ENCODE results near the gene TNNC2.
"Not testable (repeated sequence)": the region's sequence is repeated elsewhere in the genome, so short reads cannot be mapped to it uniquely, and the experiment has no call there.

TNNC2 gene

GRCh38 chr20:45827030-45827652 lies at the start of gene TNNC2:
Gene TNNC2, minus strand, starts transcription at chr20:45827312. Its CDS starts 64 bp downstream, at chr20:45827248.
- DNase-seq = no peak

- DNase-seq = no peak
Observed at GRCh38 chr20:45874576-45874975, 47.5 kb upstream of the TNNC2 start.

DNA sequence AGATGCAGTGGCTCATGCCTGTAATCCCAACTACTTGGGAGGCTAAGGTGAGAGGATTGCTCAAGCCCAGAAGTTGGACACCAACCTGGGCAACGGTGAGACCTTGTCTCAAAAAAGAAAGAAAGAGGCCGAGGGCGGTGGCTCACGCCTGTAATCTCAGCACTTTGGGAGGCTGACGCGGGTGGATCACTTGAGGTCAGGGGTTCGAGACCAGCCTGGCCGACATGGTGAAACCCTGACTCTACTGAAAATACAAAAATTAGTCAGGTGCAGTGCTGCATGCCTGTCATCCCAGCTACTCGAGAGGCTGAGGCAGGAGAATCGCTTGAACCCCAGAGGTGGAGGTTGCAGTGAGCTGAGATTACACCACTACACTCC lies 47.0 kb upstream of the TNNC2 start:
- DNase-seq = not testable (repeated sequence)

- DNase-seq = no peak
Observed at GRCh38 chr20:45873409-45874103, 46.4 kb upstream of the TNNC2 start.

DNA sequence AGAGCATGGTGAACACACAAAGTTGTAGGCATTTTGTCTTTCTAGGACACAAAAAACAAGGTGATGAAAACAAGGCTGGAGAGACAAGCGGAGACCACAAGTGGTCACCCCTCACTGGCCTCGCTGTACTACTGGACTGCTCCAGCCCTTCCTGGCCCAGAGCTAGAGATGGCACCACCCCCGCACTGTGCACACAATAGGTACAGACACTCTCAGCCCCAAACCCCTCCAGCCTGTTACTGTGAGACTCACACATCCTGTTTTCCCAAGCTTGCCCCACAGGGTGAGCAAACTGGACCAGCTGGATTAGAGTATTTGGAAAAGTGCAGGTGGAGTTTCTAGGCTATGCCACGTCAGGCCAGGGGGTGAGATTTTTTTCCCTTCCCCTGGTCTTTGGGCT lies 45.5 kb upstream of the TNNC2 start:
- no peak for DNase-seq

DNA sequence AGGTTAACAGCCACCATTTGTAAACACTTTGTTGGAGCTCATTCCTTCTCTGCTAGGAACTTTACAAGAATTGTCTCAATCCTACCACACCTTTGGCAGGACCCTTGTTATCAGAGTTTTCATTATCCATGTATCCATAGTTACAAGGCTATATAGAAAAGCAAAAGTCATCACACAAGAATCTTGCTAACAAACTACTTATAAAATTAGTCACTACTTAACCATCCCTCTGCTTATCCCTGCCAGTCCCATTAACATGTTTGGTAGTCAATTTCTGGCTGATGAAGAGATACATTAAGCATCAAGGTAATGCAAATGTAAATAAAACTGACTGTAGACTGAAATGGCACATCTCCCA lies 40.7 kb upstream of the TNNC2 start:
- DNase-seq = no peak

DNA sequence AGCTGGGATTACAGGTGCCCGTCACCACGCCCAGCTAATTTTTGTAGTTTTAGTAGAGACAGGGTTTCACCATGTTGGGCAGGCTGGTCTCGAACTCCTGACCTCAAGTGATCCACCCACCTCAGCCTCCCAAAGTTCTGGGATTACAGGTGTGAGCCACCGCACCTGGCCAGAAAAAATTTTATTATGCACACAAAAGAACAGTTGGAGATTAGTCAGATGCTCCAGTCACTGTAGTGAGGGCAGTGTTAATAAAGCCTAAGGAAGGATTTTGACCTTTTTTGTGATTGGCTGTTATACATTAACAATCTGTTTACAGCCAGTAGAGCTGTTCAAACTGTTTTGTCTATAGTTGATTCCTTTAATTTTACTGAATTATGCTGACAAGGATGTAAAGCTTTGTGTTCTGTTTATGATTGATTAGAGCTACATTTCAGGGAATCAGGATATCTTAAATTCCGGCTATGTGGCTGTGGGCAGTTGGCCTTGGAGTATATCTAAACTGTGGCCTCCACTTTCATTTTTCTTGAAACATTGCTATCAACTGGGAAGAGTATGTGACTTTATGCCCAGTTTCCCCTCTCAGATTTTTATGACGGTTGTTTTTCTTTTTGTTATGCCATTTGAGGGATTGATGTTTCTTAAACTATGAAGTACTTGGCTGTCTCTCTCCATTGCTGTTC lies 40.2 kb upstream of the TNNC2 start:
- DNase-seq = no peak

- DNase-seq = no peak
Observed at GRCh38 chr20:45866454-45866853, 39.3 kb upstream of the TNNC2 start.

GRCh38 chr20:45863543-45864470 lies 36.7 kb upstream of the TNNC2 start:
- no peak for DNase-seq

GRCh38 chr20:45861221-45862075 lies 34.3 kb upstream of the TNNC2 start:
- peak in 1 of 56 donors; percentile 2 for DNase-seq

DNA sequence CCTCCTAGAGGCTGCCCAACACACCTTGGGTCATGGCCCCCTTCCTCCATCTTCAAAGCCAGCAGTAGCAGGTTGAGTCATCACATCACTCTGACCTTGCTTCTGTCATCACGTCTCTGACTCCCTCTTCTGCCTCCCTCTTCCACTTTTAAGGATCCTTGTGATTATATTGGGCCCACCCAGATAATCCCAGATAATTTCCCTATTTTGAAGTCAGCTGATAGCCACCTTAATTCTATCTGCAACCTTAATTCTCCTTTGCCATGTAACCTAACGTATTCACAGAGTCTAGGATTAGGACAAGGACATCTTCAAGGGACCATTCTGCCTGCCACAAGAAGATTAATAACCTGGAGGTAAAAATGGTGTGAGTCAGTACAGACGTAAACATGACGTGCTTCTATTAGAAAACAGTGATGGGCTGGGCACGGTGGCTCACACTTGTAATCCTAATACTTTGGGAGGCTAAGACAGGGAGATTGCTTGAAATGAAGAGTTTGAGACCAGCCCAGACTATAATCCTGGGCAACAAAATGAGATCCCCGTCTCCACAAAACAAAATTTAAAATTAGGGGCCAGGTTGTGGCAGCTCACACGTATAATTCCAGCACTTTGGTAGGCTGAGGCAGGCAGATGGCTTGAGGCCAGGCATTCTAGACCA lies 33.6 kb upstream of the TNNC2 start:
- no peak for DNase-seq

DNA sequence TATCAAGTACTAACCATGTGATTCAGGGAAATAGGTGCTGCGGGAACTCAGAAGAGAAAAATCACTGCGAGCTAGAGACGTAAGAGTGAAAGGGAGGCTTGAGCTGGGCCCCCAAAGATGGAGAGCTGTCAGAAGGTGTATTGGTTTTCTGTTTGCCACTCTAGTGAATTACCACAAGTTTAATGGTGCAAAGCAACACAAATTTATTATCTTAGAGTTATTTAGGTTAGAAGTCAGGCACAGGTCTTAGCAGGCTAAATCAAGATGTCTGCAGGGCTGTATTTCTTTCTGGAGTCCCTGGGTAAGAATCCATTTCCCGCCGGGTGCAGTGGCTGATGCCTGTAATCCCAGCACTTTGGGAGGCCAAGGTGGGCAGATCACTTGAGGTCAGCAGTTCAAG lies 32.8 kb upstream of the TNNC2 start:
- no peak for DNase-seq

DNA sequence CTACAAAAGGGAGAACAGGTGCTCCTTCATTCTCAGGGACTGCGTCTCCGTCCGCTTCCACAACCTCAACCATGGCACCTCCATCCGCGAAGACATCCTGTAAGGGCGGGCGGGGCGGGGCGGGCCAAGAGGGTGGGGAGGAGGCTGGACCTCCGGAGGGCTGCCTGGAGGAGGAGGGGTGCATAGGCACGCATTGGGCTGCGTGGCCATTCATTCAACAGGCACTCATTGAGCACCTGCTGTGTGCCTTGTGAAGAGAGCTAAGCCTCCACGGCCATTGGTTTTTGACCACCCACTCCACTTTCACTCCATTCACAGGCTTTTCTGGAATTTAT lies 30.7 kb upstream of the TNNC2 start:
- peak in 7 of 56 donors; percentile 37 to 63 (median 54) for DNase-seq

DNA sequence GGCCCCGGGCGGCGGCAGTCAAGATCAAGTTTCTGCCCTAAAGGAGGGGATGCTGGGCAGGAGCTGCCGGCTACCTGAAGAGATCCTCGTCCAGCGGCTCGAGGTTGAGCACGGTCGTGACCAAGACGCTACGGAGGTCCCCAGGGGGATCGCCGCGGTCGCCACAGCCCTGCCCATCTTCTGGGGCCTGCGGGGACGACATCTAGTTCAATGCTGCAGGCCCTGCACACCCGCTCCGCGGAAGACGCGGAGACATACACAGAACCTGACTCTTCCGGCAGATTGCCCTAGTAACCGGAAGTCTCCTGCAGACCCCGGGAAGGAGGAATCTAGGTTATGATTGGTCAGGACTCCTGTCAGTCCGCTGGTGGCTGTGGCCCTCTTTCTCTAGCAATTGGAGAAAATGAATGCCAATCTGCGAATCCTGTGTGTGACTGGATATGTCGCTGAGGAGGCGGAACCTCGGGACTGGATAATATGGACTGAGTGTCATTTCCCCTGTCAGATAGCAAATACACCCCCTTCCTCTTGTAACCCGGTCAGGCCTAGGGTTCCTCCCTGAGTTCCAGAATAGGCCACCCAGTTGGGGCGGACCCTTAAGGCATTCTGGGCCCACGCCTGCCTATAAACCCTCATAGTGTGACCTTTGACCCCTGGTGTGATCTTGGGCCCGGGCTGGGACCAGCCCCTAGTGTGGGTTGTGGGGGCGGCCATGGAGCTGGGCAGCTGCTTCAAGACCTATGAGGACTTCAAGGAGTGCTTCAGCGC lies 30.2 kb upstream of the TNNC2 start, which contains the start of the genes ACOT8 and ZSWIM3:
Gene ACOT8, minus strand, starts transcription at position 279 of the 768 bp plus-strand sequence. Its CDS starts 77 bp downstream, at position 202.
Gene ZSWIM3, plus strand, starts transcription at position 501 of the 768 bp plus-strand sequence. Its CDS starts 212 bp downstream, at position 713.
- peak; percentile 61 to 98 (median 92) for DNase-seq

DNA sequence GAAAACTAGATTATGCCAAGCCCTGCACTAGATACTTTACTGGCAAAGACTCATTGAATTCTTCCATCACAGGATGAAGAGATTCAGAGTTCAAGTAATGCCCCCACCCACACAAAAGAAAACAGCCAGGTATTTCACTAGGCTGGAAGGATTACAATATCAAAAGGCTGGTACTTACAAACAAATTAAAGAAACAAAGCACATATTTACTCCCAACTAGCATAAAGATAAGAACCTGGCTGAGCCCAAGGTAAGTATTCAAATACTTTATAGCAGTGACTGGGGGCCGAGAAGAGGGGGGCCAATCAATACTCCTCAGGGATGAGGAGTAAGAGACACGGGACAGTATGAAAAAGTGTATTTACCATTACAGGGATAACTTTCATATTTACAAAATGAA lies 26.4 kb upstream of the TNNC2 start:
- DNase-seq = no peak

DNA sequence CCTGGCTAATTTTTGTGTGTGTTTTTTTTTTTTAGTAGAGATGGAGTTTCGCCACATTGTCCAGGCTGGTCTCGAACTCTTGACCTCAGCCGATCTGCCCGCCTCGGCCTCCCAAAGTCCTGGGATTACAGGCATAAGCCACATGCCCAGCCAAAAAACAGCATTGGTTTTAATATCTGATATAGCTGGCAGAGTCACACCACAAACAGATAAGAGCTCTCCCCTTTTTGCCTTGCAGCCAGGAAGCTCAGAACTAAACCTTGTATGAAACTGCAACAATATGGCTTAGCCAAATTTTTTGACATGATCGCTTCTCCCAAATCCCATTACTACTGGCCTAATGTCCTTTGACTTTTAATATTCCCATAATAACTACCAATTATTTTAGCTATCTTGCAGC lies 25.2 kb upstream of the TNNC2 start:
- no peak for DNase-seq

DNA sequence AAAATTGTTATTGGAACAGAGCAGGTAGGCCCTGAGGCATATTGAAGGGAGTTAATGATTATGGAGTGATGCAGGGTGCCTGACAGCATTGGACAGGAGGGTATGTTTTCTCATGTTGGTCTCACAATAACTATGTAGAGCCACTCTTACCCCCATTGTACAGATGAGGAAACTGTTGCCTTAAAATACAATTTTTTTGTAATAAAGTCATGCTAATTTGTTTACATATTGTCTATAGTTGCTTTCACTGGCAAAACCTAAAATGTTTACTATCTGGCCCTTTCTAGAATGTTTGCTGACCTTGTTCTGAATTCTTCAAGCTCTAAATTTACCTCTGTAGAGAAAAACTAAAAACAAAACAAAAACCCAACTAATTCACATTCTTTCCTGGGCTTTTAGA lies 24.4 kb upstream of the TNNC2 start:
- no peak for DNase-seq

GRCh38 chr20:45850926-45851325 lies 23.8 kb upstream of the TNNC2 start:
- DNase-seq = no peak

DNA sequence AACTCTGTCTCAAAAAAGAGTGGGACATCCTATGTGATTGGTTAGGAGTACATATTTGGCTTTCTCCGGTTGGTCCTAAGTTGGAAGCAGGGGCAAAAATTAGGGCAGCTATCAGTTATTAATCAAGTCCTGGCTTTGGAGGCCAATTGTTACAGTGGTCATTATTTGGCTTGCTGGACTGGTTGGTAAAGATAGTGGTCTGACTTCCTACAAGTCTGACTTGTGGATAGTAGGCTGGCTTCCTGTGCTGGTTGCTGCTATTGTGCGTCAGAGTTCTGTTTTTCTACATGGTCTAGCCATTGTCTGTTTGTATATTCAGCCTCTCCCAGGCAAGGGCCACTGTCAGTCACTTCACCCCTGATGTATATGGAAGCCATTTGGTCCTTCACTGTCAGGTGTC lies 23.1 kb upstream of the TNNC2 start:
- no peak for DNase-seq
